GM21381 (cell line): Measurements from ENCODE around the gene EXOC6.
"Not testable (repeated sequence)": the region's sequence is repeated elsewhere in the genome, so short reads cannot be mapped to it uniquely, and the experiment has no call there.

ENCODE experiments used
- ATAC-seq: cut with Tn5 transposase; IDR thresholded peaks from one replicate; pipeline ENCODE4 v1.9.1; 2021; ENCODE audit warnings: mild to moderate bottlenecking, moderate library complexity; ENCODE audit not compliant: unreplicated experiment

EXOC6 gene

DNA sequence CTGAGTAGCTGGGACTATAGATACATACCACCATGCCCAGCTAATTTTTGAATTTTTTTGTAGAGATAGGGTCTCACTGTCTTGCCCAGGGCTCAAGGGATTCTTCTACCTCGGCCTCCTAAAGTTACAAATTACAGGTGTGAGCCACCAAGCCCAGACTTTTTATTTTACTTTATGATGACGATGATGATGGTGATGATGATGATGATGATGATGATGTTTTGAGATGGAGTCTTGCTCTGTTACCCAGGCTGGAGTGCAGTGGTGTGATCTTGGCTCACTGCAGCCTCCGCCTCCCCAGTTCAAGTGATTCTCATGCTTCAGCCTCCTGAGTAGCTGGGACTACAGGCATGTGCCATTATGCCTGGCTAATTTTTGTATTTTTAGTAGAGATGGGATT is 252.8 kb downstream of the EXOC6 start:
- ATAC-seq = not testable (repeated sequence)

GRCh38 chr10:93103953-93104352 is 255.6 kb downstream of the EXOC6 start:
- no peak for ATAC-seq

GRCh38 chr10:93106631-93107072 is 258.3 kb downstream of the EXOC6 start:
- ATAC-seq = no peak
